ENCODE measurements around the gene TMEM201. TPM values are rescaled to one million over a fixed set of nuclear protein-coding genes. Genes with fewer than 3 reads are reported as not detected.

TMEM201 gene
- total RNA-seq, 4 donors from 2014 or later = 11.6 to 14.6 (median 11.9) TPM

DNA sequence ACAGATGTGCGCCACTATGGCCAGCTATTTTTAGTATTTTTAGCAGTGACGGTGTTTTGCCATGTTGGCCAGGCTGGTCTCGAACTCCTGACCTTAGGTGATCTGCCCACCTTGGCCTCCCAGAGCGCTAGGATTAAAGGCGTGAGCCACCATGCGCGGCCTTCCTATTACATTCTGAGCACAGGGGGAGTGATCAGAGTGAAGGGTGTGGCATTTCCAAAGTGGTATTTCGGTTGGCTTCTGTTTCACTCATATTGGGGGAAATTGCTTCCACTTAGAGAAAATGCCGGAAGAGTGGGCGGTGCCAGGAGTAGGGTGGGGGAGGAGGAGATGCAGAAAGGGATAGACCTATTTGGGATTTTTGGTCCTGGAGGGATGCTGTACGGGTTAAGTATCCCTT is 67.1 kb downstream of the TMEM201 start:
- Histone ChIP-seq H3K27ac (no peak overlapping the region), H3K27me3 (peaks cover 29% of the 10 kb centered on the region), H3K9me3 (no peaks in the 10 kb centered on the region), H3K4me1 (peaks cover 14% of the 10 kb centered on the region), H3K36me3 (no peaks in the 10 kb centered on the region), H3K4me3 (no peak overlapping the region)
- TF ChIP-seq CTCF (IDR thresholded peaks at IDR 0.05) = no peak
- no peak for TF ChIP-seq POLR2AphosphoS5 (IDR thresholded peaks at IDR 0.05)
- TF ChIP-seq EP300 (IDR thresholded peaks at IDR 0.05) = no peak
- TF ChIP-seq POLR2A (IDR thresholded peaks at IDR 0.05) = no peak
- DNase-seq (ENCODE audit: low spot score in 2 of 2) = no peak
- WGBS = 80% methylated on average over 11 of the region's 11 CpGs

- H3K4me1 ChIP-seq = no peaks in the 10 kb centered on the region
These were observed 68.9 kb downstream of the TMEM201 start for GRCh38 chr1:9657521-9658032.

DNA sequence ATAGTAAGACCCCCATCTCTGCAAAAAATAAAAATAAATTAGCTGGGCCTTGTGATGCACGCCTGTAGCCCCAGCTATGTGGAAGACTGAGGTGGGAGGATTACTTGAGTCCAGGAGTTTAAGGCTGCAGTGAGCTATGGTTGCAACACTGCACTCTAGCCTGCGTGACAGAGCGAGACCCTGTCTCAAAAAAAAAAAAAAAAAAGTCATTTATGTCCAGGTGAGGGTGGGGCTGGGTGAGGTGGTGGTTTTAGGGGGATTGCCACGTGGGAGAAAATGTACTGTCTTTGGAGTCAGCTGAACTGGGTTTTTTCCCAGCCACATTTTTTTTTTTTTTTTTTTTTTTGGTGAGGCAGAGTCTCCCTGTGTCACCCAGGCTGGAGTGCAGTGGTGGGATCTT is 69.5 kb downstream of the TMEM201 start:
- DNase-seq (ENCODE audit: low spot score in 2 of 2) = no peak
- Histone ChIP-seq H3K4me1 (no peaks in the 10 kb centered on the region), H3K27me3 (peaks cover 8% of the 10 kb centered on the region), H3K27ac (no peak overlapping the region), H3K9me3 (no peaks in the 10 kb centered on the region), H3K36me3 (no peaks in the 10 kb centered on the region), H3K4me3 (no peak overlapping the region)
- no peak for TF ChIP-seq CTCF (IDR thresholded peaks at IDR 0.05)
- TF ChIP-seq POLR2A (IDR thresholded peaks at IDR 0.05) = no peak
- no peak for TF ChIP-seq POLR2AphosphoS5 (IDR thresholded peaks at IDR 0.05)
- TF ChIP-seq EP300 (IDR thresholded peaks at IDR 0.05) = no peak
- WGBS = 76% methylated on average over 4 of the region's 4 CpGs

More at GRCh38 chr1:9657521-9658032, 68.9 kb downstream of the TMEM201 start:
- TF ChIP-seq POLR2AphosphoS5 (IDR thresholded peaks at IDR 0.05) (no peak), CTCF (IDR thresholded peaks at IDR 0.05) (no peak), EP300 (IDR thresholded peaks at IDR 0.05) (no peak), POLR2A (IDR thresholded peaks at IDR 0.05) (no peak)
- 72% methylated on average over 2 of the region's 2 CpGs for WGBS
- H3K9me3 ChIP-seq = no peaks in the 10 kb centered on the region
- H3K27ac ChIP-seq = no peak overlapping the region
- DNase-seq (ENCODE audit: low spot score in 2 of 2) = no peak
- no peaks in the 10 kb centered on the region for H3K36me3 ChIP-seq
- H3K4me3 ChIP-seq = no peak overlapping the region
- peaks cover 14% of the 10 kb centered on the region for H3K27me3 ChIP-seq

DNA sequence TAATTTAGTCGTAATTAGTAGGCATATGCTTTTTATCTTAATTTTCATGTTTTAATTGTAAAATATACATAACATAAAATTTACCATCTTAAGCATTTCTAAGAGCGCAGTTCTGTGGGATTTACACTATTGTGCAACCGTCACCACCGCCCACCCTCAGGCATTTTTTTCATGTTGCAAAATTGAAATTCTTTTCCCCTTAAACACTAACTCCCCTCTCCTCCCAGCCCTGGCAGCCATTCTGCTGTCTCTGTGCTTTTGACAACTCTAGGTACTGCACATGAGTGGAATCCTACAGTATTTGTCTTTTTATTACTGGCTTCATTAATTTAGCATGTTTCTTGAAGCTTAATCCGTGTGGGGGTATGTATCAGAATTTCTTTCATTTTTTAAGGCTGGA is 70.6 kb downstream of the TMEM201 start:
- Histone ChIP-seq H3K27me3 (no peaks in the 10 kb centered on the region), H3K27ac (no peak overlapping the region), H3K4me1 (no peaks in the 10 kb centered on the region), H3K9me3 (no peaks in the 10 kb centered on the region), H3K4me3 (no peak overlapping the region), H3K36me3 (no peaks in the 10 kb centered on the region)
- no peak for TF ChIP-seq POLR2AphosphoS5 (IDR thresholded peaks at IDR 0.05)
- no peak for TF ChIP-seq CTCF (IDR thresholded peaks at IDR 0.05)
- no peak for TF ChIP-seq EP300 (IDR thresholded peaks at IDR 0.05)
- WGBS = 44% methylated on average over 5 of the region's 5 CpGs
- DNase-seq (ENCODE audit: low spot score in 2 of 2) = no peak

DNA sequence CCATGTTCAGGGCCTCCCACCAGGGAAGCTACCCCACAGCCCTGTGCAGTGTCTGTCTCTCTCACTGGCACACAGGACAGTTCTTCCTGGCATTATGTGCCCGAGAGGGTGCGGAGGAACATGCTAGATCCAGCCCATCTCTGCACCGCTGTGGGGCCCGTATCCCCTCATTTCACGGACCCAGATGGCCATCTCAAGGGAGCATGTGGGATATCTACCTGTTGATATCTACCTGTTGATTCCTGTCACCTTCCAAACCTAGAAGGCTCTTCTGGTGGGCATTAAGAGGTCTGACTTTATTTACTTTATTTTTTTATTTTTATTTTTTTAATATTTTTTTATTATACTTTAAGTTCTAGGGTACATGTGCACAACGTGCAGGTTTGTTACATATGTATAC is 74.5 kb downstream of the TMEM201 start:
- no peaks in the 10 kb centered on the region for H3K9me3 ChIP-seq
- no peak overlapping the region for H3K4me3 ChIP-seq
- no peaks in the 10 kb centered on the region for H3K36me3 ChIP-seq
- peaks cover 7% of the 10 kb centered on the region for H3K27me3 ChIP-seq
- no peak overlapping the region for H3K27ac ChIP-seq
- TF ChIP-seq POLR2A (IDR thresholded peaks at IDR 0.05) = no peak
- no peak for TF ChIP-seq EP300 (IDR thresholded peaks at IDR 0.05)
- TF ChIP-seq POLR2AphosphoS5 (IDR thresholded peaks at IDR 0.05) = no peak
- TF ChIP-seq CTCF (IDR thresholded peaks at IDR 0.05) = no peak
- no peak for DNase-seq (ENCODE audit: low spot score in 2 of 2)
- no peaks in the 10 kb centered on the region for H3K4me1 ChIP-seq
- WGBS = 92% methylated on average over 6 of the region's 6 CpGs

Other genes with a start within 250 kb of the TMEM201 start
- gene SLC25A33, start 49.4 kb upstream of the TMEM201 start, total RNA-seq = 1 to 10 TPM; 2.3 to 9.7 (median 5.3) TPM
- gene PIK3CD, start 62.8 kb downstream of the TMEM201 start, total RNA-seq = 1 to 10 TPM; 4.0 to 8.6 (median 6.4) TPM
- 100 to 1,000 TPM; 118 to 202 (median 165) TPM for gene CLSTN1, start 235.1 kb downstream of the TMEM201 start, total RNA-seq